NCI-H187 (cell line): ENCODE results near the gene PLXNA4.

Experiments
- DNase-seq, 2 experiments: peaks; one replicate each; lab custom pipeline; 2025; lab: John Stamatoyannopoulos, UW

Gene PLXNA4

DNA sequence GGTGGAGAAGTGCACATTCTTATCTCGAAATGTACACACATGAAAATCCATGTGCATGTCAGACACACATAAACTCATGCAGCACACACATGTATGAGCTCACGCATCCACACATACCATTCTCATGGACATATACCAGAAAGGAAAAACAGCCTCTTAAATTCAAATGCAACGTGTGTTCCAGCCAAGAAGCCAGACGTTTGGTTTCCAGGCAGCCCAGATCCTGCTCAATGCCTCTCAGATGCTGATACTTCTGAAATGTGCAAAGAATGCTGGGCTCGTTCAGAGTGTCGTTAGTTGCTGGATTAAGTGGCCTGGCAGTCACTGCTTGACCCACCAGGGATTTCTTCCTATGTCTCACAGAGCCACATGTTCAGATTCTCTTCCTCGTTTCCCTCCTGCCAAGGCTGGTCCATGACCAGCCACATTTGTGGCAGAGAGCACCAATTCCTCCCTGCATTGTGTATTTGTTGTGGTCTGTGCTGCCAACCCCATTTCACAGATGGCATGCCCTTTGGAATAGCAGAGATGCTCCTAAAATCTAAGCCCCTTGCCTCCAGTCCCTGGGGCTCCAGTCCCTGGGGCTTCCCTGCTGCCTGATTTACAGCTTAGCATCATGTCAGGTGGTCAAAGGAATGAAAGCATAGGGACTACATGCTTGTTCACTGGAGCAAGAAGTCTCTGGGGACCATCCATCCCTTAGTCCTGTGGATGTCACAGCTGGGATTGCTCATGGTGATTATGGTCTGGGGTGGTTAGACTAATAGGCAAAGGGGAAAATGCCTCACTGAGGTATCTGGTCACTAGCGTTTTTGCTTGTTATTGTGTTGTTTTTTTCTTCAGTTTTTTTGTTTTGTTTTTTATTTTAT, 426.6 kb downstream of the PLXNA4 start:
- no peak for DNase-seq

DNA sequence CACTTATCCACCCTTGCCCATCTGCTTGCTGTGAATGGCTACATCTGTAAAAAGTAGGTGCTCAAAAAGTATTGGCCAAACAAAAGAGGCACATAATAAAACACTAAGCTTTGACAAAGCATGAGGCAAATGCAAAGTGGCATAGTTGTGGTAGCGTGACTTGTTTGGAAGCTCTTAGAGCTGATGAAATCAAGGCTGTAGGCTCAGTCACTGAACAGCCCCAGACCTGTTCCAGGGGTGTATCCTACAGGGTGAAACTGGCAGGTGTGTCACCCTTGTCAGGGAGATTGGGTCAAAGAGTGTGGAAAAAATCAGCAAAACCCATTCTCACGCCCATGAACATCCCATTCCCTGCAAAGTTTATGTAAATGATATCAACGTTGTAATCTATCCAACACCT, 427.4 kb downstream of the PLXNA4 start:
- DNase-seq: no peak

DNA sequence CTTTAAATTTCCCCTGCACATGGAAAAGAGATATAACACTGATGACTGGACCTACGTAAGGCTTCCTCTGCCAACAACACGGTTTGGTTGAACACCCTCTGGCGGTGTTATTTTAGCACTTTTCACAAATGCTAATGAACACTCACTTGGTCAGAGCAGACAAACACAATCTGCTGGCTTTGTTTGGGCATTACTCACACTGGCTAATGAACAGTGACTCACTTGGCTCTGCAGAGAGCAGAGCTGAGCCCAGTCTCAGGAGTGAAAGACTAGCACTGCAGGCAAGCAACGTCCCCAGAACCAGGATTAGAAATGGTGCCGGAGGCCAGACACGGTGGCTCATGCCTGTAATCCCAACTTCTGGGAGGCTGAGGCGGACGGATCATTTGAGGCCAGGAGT, 430.8 kb downstream of the PLXNA4 start:
- no peak for DNase-seq

DNA sequence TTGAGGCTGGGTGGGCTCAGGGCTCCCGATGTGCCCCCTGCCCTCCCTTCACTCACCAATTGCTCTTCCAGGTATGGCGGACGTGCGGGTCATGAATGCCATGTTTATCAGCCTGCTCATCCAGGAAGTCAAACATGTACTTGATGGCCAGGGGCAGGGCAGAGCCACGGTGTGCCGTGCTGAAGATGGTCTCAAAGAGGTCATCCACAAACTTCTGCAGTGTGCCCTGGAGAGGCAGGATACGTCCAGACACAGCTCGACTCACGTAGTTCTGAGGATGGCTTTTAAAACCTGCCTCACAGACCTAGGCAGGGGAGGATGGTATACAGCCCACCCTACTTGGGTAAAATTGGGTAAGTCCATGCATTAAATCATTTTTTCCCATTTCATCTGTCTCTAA, 431.2 kb downstream of the PLXNA4 start:
- DNase-seq: no peak

DNA sequence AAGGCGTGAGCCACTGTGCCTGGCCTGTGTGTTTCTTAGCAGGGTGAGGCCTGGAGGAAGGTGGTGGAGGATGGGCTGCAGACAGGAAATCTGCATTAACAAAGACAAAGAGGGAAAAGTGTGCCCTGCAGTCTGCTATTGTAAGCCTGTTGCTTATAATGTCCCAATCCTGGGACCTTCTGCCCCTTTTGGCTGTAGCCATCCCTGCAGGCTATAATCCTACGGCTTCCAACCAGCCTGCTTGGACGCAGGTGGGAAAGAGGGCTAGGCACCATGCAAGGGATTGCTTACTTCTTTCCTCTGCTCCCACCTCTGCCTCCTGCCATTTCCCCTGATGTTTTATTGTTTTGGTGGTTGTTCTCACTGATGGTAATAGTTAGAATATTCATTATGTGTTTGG, 434.3 kb downstream of the PLXNA4 start:
- DNase-seq: no peak

DNA sequence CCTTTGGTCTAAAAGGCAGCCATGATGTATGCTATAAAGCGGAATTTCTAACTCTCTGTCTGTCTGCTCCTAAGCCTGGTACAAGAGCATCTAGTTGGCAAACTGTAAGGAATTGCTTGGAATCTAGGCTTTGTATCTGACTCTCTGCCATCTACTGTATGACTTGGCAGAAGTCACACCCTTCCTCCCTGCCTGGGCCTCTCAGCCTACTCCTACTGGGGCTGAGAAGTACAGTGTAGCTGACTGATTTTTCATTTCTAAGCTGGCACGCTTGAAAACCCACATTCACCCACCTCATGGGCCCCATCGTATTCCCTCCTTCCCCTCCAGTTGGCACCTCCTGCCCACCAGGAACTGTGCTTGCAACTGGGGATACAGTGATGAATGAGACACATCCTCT, 435.2 kb downstream of the PLXNA4 start:
- no peak for DNase-seq

DNA sequence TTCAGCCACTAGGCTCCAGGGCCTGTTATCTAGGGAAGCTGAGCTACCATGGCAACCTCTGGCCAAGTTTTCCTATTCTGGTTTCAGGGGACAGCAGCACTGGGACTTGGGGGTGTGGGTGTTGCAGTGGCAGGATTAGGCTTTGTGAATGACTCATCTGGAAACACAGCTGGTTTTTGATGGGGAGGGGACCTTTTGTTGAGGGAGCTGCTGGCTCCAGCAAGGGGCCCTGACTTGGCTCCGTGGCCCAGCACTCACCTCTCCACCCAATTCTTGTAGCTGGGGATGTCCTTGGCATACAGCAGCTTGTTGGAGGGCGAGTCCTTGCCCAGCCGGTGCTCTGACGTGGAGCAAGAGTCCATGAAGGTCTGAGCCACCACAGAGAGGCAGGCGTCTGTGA, 435.9 kb downstream of the PLXNA4 start:
- no peak for DNase-seq

DNA sequence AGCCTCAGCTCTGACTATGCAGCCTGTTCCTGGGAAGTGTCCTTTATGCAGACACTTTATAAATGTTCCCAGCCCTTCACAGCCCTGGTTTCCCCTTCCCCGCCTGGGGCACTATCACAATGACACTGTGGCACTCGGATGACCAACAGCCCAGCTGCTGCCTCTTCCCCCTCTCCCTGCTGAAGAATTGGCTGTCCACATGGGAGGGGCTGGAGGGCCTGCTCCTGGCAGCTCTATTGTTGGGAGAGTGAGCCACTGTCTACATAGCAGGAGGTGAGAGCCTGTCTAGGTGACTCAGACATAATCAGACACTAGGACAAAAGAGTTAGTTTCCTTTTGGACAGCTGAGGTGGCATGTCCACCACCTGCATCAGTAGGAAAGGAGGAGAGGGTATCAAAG, 437.5 kb downstream of the PLXNA4 start:
- no peak for DNase-seq

DNA sequence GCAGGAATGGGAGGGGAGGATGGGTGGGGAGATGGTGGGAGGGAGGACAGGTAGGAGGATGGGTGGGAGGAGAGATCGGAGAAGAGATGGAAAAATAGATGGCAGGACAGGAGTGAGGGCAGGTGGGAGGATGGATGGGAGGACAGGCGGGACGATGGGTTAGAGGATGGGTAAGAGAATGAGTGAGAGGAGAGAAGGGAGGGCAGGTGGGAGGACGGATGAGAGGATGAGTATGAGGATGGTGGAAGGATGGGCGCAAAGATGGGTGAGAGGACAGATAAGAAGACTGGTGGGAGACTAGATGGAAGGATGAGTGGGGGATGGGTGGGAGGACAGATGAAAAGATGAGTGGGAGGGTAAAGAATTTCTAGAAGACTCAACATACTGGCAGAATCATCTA, 438.6 kb downstream of the PLXNA4 start:
- no peak for DNase-seq

DNA sequence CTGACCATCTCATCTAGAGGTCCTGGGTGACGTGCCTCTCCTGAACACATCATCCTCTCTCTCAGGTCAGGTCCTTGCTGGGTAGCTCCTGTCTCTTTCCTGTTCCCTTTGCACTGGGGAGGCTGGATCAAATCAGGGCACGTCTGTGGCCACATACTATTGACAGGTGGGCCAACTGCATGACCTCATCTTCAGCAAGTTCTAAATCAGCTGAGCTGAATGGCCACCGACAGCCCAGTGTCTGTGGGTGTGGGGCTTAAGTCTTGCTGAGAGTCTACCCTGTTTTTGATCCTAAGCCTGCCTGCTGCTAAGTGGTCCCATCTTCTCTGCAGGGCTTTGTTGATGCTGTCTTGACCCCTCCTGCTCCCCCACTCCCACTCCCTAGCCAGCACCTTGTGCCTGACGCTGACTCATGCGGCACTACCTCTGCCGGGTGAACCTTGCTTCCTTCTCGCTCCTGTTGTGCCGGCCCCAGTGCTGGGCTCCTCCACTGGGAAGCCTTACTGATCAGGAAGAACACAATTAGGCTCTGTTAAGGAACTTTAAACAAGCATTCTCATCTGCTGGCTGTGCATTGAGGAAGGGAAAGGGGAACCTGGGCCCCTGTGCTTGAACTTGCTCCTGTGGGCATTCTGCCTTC, 440.4 kb downstream of the PLXNA4 start:
- no peak for DNase-seq

DNA sequence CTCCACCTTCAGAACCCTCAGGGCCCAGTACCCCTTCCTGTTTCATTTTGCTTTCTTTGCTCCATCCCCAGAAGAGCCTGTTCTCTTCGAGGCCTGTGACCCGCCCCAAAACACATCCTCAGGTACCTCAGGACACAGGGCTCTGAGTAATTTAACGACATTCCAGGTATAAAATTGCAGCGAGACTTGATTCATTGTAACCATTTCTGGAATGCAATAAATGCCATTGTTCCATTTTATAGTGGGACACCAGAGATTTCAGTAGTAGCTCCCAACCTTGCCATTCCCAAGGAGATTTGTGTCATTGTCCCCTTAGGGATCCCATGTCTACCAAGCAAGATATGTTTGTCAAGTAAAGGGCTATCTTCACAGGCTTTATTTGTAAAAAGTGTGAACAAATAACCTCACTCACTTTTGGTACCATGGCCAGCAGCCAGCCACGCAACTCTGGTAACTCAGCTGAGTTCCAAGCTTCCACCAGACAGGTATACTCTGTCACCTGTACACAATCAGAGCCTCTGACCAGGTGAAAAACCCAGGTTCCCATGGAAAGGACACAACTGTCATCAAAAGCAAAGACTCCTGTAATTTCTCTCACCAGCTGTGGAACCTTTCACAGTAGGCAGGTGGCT, 441.3 kb downstream of the PLXNA4 start:
- no peak for DNase-seq

DNA sequence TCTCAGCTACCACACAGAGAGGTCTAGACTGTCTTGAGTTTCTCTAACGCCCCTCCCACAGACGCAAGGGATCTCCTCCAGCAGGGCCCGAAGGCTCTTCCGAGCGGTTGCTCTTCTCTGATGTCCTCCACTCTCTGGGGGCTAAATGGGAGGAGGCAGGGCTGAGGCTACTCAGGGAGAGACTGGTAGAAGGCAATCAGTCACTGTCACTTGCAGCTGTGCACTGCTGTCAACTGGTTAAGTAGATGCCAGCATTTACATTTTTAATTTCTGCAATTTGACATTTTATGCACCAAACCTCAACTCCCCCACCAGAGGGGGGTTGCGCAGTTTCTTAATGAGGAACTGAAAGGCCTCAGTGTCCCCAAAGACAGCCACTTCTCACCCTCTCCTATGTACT, 442.8 kb downstream of the PLXNA4 start:
- no peak for DNase-seq

DNA sequence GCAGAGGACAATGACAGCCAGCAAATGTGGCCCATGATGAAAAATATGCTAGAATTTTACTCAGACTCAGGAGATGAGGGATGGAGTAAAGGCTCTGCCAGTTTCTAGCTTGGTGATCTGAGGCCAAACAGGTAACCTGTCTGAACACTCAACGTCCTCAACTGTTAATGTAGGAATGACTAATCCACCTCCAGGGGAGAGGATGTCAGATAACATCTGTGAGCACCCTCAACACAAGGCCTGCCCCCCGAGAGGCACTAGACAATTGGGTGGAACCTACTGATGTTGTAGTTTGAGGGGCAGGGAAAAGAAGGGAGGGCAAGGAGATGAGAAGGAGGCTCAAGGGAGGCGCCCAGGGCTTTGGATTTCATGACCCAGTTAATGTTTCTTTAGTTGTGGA, 445.1 kb downstream of the PLXNA4 start:
- DNase-seq: no peak

DNA sequence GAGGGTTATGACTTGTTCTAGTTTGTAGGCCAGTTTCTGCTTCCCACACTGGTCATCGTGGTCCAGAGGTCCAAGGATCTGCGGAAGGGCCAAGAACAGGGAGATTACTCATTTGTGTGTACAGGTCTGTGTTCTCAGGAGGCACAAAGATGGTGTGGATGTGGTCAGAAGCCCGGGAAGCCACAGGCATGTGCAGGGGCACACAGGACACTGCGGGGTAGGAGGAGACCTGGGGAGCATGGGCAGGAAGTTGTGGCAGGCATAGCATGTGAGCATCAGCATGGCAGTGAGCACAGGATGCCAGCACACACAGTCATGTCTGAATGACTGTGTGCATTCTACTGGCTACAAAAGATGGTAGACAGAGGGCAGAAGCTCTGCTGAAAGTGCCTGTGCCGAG, 445.8 kb downstream of the PLXNA4 start:
- no peak for DNase-seq

DNA sequence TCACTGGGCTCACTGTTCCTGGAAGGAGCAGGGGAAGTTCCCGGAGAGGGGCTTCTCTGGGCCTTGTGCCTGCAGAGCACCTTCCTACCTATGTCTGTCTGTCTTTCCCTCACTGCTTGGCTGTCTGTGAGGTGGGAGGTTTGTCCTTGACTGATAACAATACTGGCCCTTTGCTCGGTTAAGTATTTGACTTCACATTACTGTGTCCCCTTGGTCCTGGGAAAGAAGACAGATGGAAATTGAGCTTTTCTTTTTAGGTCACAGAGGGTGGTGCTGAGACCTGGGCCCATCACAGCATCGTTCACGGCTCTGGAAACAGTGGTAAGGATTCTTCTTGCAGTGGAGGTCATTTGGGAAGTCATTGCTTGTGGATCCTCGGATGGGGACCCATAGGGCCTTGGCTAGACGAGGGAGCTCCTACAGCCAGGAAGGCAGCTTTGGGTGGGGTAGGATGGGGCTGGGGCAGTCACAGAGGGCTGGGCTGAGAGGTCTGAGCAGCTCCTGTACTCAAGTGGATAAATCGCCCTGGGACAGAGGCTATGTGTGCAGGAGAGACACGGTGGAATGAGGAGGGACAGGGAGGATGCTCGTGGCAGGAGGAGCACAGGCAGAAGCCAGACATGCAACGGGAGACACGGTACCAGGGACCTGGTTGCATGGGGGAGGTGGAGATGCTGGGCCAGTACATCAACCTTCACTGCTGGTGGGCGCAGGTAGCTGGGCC, 450.2 kb downstream of the PLXNA4 start:
- no peak for DNase-seq

DNA sequence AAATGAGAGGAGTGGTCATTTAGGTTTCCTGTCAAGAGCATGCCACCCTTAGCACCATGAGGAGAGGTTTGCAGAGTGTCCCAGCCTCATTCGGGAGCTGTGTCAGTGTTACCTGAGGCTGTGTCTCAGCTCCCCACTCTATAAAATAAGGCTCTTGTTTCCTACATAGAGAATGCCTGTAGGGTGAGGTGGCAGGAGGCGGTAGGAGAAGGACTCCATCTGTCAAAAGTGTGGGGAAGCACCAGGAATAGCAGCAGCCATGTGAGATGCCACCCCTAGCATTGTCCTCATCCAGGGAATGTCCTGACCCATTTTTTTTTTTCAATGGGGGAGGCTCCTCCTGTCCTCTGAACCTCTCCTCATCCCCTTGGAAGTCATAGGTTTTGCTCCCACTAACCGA, 451.2 kb downstream of the PLXNA4 start:
- no peak for DNase-seq

DNA sequence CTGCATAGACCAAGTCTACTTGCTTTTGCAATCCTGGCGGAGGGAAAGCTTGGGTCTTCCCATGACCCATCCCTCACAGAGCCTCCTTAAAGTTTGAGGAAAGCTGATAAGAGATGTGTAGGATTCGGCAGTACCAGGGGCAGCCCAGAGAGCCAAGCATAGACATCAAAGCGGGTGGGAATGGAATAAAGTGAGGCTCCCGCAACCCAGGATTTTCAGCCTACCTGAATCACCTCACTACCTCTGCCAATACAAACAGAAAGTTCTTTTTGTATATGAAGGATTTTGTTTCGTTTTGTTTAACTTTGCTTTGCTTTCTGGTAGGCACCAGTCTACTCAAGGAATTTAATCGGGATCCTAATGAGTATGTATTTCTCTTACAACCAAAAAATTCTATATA, 451.7 kb downstream of the PLXNA4 start:
- no peak for DNase-seq

DNA sequence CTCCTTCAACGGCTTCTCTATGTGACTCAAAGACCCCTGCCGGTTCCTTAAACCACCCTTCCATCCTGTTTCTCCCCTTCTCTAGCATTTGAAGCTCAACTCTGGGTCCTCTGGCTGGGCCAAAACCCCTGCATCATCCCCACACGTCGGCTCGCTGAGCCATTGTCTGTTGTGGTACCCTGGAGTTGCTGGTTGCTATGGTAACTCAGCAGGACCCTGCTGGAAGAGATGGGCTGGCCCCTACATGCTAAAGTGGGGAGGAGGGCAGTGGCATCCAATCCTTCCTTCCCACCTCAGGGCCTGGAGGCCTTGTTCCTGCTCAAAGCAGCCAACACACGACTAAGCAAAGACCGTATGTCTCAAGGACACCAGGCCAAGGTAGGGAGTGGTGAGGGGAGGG, 452.5 kb downstream of the PLXNA4 start:
- no peak for DNase-seq

DNA sequence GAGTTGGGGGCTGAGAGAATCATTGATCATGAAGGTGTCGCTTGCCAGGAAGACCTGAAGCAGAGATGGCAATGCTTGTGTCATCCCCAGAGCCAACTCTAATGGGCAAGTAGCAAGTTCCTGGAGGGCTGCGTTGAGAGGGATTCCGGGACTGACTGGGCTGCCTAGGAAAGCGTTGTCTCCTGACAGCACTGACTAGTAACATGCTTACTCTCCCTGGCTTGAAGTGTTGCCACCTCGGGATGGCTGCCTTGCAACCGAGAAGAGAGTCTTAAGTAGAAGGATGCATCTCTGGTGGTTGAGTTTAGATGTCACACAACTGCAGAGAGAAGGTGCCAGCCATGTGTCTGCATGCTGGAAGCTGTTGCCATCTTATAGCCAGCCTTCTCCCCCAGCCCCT, 453.4 kb downstream of the PLXNA4 start:
- no peak for DNase-seq

DNA sequence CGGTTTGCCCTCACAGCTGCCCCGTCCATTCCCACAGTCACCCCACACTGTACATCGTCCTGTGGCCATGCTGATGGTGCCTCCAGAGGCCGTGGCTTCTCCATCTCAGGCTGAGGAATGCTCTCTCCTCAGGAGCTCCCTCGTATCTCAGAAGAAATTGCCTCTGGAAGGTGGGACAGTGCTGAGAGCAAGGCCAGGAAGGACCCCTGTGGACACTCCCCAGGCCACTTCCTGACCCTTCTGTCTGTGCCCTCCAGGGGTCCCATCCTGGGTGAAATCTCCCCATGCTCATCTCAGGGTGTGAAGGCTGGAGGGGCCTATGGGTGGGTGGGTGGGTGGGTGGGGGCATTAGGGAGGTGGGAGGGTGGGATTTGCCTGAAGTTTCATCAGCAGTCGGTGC, 454.3 kb downstream of the PLXNA4 start:
- DNase-seq: no peak

DNA sequence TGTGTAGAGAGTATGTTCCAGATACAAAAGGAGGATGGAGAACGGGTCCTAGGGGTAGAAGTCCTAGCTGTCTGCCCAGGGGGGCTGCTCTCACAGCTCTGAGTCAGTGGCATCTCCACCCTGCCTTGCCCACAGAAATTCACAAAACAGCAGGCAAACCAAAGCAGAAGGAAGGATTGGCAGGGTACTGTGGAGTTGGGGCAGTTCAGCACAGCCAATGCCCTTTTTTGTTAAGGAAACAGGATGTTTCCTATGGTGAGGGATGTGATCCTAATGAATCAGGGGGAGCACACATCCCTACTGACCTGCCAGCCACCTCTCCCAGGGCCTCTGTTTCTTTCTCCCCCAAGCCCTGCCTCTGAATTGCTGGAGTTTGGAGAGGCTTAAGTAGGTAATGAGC, 457.6 kb downstream of the PLXNA4 start:
- DNase-seq: no peak

DNA sequence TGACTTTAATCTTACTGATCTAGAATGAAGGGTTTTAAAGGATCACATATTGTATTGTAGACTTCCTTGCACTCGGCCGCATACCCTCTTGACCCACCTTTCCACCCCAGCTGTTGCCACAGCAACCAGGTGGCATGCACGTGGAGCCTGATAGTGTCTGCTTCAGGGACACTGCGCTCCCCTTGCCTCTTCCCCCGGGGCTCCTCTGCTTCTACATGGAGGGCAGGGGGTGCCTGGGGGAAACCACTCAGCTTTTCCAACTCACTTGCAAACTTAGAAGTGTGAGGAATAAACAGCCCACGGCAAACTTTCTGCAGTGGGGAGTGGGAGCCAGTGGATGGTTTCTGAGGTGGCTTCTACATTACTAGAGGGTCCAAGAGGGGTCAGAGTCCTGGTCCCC, 458.6 kb downstream of the PLXNA4 start:
- no peak for DNase-seq

DNA sequence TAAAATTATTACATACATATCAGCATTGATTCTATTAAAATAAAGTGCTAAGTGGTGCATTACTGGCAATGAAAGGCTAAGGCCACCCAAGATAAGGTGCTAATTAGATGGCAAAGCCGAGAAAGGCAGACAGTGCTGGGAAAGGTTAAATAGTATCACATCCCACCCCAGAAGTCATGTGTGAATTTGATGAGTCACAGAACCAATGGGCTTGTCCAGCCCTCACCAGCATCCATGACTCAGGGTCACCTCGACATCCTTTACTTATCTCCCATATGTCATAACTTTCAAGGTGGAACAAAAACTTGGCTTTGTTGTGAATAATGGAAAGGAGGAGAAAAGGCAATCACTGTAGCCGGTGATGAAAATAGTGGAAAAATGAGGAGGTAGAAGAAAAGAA, 459.1 kb downstream of the PLXNA4 start:
- DNase-seq: no peak
